HG03565 (cell line): ENCODE results near the gene TAS1R3.

Source experiments
- ATAC-seq: cut with Tn5 transposase; IDR thresholded peaks from one replicate; pipeline ENCODE4 v1.9.1; 2021; ENCODE audit warnings: mild to moderate bottlenecking, moderate library complexity; ENCODE audit not compliant: unreplicated experiment

Gene TAS1R3

GRCh38 chr1:1294250-1294890 lies 36.7 kb upstream of the TAS1R3 start:
- no peak for ATAC-seq

GRCh38 chr1:1295154-1295923 lies 35.7 kb upstream of the TAS1R3 start:
- no peak for ATAC-seq

- no peak for ATAC-seq
Measured at GRCh38 chr1:1296070-1297061, 34.7 kb upstream of the TAS1R3 start.

GRCh38 chr1:1297802-1298424 lies 33.2 kb upstream of the TAS1R3 start:
- ATAC-seq, result no peak

- no peak for ATAC-seq
Measured at GRCh38 chr1:1298861-1299685, 32.0 kb upstream of the TAS1R3 start.

GRCh38 chr1:1299686-1300351 lies 31.3 kb upstream of the TAS1R3 start:
- no peak for ATAC-seq

GRCh38 chr1:1300352-1300739 lies 30.7 kb upstream of the TAS1R3 start:
- no peak for ATAC-seq

- no peak for ATAC-seq
Measured at GRCh38 chr1:1302006-1302430, 29.1 kb upstream of the TAS1R3 start.

GRCh38 chr1:1302951-1303509 lies 28.1 kb upstream of the TAS1R3 start:
- ATAC-seq, result no peak

GRCh38 chr1:1303736-1304135 lies 27.3 kb upstream of the TAS1R3 start:
- ATAC-seq, result no peak

GRCh38 chr1:1304331-1305299 lies 26.5 kb upstream of the TAS1R3 start:
- ATAC-seq, result no peak

- no peak for ATAC-seq
Measured at GRCh38 chr1:1305300-1306069, 25.6 kb upstream of the TAS1R3 start.

GRCh38 chr1:1306070-1306660 lies 24.9 kb upstream of the TAS1R3 start:
- ATAC-seq, result no peak

- no peak for ATAC-seq
Measured at GRCh38 chr1:1306661-1307260, 24.3 kb upstream of the TAS1R3 start.

GRCh38 chr1:1307261-1307922 lies 23.7 kb upstream of the TAS1R3 start:
- ATAC-seq, result peak; percentile 7
